ENCODE measurements around the gene PDGFC.
"Not testable (repeated sequence)": the region's sequence is repeated elsewhere in the genome, so short reads cannot be mapped to it uniquely, and the experiment has no call there.

PDGFC gene

DNA sequence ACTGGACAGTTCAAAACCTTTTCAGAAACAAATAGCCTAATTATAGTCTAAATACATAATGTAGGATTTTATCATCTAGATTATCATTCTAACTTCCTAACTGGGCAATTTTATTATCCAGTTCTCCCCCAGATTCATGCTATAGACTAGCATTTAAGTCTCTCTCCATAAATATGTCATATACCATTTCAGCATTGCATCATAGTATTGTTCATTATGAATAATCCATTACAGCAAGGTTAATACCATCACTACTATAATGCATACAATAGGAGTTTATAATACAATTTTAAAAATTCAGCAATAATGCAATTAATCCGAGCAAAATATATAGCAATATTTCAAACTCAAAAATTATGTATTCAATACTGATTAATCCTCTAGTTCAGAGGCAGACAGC is 77.4 kb downstream of the PDGFC start:
- DNase-seq, result no peak

DNA sequence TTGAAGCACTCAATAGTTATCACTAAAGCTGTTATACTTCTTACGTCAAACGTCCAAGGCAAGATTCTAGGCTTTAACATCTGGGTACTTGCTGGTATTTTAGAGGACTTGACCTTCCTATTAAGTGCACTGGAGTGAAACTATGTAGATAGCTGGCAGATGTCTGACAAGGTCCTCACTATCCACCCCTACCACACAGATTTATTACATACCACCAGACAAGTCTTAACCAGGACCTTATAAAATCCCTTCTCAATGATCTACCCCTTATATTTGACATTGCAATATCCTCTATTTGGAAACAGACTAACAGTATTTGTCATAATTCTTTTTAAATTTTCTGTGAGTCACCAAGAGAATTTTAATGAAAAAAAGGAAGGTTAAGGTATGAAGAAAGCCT is 78.8 kb downstream of the PDGFC start:
- no peak for DNase-seq

DNA sequence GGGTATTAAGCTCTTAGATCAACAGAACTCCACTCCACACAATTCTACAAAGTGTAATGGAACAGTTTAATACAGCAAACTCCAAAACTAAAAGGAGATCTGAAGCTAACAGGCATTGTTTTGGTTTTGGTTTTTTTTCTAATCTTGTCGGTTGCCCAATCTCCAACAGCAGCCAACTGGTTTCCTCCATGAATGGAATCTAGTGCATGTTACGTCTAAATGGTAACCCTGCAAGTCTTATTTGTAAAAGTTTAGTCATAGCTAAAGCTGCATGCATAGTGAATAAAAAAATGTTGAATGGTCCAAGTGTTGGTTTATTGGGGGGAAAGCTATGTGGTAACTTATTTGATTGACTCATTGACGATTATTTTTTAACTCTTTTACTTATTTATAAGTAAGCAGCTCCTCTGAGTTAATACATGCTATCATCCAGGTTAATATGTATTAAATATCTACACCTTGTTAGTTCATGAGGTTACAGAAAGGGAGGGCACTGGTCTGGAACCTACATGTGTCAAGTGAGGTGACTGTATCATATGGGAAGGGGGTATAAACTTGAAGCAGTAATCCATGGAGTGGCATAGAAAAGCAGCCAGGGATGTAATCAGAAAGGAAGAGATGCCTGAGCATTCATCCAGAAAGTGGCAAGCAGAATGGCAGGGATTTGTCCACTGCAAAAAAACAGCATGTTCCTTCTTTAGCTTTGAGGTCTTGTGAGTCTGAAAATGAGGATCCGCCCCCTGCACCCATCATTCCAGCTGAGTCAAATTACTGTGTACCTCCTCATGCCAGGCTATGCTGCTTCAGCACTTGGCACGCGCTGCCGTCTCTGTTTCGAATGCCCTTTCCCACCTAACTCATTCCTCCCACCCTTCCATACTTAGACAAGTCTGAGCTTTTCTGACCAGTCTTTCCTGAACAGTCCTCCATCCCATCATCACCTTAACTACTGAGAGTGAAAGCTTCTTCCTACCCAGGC is 81.7 kb downstream of the PDGFC start:
- DNase-seq, result no peak

DNA sequence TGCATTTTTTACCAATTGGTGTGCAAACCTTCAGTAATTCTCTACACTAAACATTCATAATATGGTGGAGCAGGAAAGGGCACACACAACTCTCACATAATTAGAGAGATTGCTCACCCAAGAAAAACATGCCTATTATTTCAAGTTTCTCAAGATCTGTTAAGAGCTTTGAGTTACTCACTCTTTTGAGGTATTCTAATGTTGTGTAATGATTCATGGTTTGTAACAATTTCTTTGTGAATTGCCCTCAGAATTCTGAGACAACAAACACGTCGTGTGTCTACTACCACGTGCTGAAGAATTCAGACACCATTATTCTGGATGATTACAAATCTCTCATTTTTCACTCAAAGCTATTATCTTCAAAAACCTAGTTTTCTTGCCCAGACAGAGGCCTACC is 82.8 kb downstream of the PDGFC start:
- no peak for DNase-seq

DNA sequence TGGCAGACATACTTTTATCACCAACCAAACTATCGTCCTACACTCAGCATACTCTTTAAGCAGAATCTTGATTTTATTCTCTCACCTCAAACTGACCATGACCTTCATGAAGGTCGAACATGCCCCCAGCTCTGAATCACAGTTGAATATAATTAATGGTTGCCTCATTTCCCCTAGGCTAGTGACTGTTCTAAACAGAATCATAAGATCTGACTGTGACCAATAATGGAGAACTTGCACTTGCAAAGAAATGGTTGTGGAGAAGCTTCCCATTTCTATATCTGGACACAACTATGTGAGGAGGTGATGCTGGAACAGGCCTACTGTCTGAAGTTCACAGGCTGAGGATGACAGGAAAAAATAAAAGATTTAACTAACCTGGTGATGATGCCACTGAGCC is 85.1 kb downstream of the PDGFC start:
- no peak for DNase-seq

DNA sequence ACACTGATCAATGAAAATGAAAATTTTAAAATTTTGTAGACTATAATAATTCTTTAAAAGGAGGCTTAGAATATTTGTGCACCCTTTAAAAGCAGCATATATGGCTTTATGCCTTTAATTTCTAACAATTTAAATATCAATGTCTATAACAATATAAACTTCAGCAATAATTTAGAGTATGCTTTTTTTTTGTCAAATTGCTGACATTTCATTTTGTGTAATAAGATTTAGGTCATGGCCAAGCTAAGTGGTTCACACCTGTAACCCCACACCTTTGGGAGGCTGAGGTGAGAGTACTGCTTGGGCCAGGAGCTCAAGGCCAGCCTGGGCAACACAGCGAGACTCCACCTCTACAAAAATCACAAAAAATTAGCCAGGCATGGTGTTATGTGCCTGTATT is 86.2 kb downstream of the PDGFC start:
- no peak for DNase-seq

DNA sequence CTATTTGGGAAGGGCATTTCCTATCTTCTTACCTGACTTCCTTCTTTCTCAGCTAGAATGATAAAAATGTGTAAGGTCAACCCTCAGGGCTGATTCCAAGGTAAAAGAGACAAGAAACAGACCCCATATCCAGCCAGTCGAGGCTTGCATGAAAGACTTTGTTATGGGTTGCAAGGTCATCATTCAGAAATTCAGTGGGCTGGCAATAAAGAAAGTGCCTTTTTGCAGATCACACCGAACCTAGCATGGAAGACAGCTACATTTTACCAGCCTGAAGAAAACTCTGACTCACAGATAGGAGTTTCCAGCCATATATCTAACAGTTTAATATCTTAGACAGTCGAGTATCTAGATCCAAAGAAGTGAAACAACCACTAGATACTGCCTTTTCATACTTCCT is 87.4 kb downstream of the PDGFC start:
- no peak for DNase-seq

DNA sequence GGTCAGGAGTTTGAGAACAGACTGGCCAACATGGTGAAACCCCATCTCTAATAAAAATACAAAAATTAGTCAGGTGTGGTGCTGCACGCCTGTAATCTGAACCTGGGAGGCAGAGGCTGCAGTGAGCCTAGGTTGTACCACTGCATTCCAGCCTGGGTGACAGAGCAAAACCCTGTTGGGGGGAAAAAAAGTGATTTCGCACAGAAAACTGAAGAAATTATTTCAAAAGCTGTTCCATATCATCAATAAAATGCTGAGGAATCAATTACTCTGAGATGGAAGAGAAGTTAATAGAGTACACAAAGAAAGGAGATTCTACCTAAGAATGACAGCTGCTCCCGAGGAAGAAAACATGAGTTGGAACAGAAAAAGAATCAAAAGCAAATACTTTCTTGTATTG is 95.9 kb downstream of the PDGFC start:
- DNase-seq, result no peak

DNA sequence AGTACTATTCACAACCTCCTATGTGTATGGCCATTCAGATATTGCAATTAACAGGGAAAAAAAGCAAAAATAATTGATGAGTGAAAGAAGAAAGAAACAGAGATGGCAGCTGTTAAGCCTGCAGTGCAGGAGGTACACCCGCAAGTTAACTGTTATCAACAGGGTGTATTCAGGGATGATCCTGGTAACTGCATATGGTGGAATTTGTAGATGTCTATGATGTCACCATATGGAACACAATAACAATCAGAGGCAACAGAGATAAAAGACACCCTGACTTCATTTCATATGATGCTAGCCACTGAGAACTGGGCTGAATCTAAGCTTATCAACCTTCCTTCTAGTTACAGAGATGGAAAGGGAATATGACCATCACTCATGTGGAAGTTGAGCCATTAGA is 96.5 kb downstream of the PDGFC start:
- DNase-seq, result no peak

DNA sequence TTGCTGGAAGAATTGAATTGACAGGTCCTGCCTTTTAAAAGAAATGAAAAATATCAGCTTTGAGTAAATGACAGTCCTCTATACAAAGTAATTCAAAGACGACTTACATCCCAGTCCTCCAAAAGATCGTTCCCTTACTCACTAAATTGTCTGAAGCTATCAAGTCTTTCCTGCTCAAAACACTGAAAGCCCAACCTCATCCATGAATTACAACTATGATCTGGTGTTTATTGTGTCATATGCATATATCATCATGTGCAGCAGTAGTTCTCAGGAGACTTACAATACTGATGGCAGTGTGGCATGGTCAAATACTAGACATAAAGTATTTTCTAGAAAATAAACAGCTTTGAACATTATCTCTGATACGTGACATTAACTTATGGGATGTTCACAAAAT is 97.8 kb downstream of the PDGFC start:
- no peak for DNase-seq

DNA sequence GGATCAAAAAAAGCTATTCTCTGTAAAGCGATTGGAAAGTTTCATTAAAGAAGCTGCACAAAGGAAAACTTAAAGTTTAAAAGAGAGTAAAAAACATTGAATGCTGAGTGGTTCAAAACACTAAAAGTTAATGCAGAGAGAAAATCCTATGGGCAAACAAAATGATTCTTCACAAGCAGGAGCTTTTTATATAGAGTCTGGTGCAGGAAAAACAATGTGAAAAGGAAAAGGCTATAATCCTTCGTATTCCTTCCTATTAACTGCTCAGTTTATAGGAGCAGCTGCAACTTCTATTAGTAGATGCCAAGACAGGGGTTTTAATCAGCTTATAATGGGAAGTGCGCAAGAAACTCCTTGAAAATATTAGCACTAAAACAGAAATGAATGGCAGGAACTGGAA is 100.7 kb downstream of the PDGFC start:
- DNase-seq, result no peak

DNA sequence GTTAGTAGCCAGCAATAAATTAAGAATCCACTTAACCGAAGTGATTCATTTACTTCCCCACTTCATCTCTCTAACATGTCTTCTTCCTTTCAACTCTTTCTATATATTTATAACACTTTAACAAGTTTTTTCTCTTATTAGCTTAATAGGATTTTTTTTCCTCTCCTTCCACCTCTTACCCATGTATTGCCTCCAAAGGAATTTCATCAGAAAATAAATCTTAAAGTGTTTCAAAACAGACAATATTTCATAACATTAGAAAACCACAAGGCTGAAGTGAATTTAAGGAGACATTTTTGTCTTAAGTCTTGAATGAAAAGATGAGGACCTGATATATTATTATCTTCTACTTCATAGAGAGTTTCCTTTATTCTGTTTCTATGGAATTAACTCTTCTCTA is 101.5 kb downstream of the PDGFC start:
- no peak for DNase-seq

DNA sequence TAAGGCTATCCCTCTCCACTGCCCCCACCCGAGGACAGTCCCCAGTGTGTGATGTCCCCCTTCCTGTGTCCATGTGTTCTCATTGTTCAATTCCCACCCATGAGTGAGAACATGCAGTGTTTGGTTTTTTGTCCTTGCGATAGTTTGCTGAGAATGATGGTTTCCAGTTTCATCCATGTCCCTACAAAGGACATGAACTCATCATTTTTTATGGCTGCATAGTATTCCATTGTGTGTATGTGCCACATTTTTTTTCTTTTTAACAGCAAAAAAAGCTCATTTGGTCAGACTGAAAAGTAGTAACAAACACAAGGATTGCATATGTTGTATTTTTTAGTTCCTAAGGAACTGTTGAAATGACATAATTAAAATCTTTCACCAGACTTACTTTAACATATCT is 105.5 kb downstream of the PDGFC start:
- not testable (repeated sequence) for DNase-seq

DNA sequence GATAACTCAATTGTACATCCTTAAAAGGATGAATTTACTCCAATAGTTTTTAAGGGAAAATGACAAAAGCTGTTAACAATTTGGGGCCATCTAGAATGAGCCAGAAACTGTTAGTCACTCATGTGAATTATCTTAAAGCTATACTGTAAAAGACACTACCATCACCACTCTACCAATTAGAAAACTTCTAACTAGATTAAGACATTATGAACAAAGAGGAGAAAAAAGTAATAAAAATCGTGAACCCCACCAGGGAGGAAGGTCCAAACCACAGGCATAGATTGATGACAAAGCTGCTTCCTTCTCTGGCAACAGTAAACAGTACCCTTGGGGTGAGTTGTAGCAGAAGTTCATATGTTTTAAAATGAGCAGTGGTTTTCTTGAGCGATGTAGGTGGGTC is 106.1 kb downstream of the PDGFC start:
- no peak for DNase-seq

DNA sequence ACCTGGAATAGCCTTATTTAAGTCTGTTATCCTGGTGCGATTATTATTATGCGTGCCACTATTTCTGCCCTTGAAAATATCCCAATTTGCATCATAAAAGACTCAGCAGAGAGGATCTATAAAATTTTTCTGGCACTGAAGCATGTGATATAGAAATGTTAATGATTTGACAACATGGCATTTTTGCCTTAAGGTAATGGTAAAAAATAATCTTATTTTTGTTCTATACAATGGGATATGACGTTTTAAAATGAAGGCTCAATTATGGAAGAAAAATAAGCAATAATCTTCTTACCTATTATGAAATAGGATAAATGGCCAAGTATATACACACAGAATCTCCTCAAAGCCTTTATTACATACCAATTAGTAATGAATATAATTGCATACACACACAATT is 113.5 kb downstream of the PDGFC start:
- DNase-seq, result no peak

DNA sequence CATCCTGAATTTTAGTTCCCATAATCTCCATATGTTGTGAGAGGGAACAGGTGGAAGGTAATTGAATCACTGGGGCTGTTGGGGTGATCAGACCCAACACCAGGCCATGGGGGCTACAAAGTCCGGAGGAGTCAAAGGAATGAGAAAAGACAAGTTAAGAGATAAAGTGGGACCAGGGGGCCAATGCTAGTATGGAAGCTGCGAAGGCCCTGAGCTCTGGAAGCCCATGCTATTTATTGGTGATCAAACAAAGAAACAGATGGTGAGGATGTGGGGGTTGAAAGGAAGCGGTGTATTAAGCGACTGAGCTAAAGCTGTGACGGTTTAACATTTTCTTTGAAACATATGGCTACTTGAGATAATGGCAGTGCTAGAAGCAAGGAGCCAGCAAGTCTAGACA is 132.8 kb downstream of the PDGFC start:
- DNase-seq, result no peak

DNA sequence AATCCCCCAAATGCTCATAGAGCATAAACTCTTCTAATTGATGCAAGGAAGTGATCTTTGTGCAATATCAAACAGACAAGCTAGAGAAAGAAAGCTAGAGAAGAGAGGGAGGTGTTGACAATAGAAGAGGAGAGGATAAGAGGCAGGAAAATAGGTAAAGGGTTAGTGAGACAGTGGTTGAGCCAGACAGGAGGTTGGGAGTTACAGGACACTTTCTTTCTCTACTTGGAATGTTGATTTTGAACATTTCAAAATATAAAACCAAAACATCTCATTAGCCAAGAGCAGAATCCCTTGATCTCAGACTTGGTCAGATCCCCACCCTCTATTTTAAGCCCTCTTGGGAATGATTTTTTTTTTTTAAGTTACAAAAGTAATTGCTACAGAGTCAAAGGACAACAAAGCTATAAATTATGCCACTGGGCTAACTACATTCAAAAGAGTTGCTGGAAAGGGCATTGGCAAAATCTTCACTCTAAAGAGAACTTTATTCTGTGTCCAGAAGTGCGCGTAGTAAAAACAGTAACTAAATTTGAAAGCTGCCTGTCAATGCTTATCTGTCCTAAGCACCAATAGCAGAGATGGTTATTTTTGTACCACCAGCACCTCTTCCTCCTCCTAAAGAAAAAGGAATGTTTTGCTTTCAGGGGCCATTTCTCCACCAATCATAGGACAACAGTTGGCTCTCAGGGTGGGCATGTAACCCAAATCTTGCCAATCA is 133.8 kb downstream of the PDGFC start:
- DNase-seq, result no peak

DNA sequence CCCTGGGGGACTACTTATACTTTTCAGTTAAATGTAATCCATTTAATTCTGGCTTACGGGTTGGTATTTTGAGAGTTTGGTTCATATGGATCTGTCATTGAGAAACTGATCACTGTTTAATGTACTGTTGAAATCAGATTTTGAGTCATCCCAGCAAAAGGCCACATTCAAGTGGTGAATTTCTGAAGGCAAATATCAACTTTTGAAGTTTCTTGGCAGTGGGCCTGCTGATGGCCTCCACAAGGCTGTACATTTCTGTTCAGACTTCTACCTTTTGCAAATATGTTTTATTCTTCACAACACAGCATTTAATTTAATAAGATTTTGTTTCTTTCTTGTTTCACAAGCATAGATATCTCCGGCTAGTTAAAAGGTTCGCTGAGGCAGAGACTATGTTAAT is 138.7 kb downstream of the PDGFC start:
- DNase-seq, result no peak

DNA sequence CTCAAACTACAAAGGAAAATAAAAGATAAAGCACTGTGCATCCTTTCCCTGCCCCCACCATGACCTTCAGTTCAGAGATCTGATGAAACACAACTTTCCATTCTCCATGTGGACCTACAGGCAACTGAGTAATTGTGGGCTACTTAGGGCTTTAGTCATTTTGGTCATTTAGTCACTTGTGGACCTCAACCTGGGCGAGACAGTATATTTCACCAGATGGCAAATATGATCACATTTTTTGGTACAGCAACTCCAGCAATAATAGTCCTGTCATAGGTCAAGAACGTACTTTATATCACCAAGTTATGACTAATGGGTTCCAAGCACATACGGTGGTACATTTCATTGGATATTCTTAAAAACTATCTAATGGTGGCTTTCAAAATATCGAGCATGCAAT is 141.2 kb downstream of the PDGFC start:
- peak; percentile 13 for DNase-seq

DNA sequence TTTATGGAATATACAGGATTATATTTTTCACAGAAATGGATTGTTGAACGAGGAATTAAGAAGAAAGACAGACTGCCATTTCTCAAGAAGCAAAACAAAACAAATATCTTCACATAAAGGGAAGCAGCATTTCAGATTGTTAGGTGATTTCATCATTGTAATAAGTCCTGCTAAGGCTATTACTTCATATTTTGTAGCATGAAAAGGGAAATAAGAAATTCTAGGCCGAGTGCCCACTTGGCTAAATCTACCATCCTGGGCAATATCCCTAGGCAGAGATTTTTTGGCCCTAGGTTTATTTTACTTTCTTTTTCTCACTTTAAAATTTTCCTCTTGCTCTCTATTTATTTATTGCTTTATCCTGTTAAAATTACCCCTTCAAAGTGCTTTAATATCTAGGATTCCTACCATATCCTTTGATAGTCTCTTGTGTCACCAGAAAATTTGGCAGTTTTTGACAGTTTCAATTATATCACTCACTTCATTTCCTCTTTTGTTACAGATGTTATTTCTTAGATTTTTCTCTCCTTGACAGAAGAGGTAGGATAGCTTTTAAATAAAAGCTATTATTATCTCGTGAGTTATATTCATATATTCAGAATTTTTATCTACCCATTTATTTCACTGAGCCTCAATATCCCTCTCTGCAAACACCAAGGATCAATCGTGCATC is 142.3 kb downstream of the PDGFC start:
- no peak for DNase-seq

DNA sequence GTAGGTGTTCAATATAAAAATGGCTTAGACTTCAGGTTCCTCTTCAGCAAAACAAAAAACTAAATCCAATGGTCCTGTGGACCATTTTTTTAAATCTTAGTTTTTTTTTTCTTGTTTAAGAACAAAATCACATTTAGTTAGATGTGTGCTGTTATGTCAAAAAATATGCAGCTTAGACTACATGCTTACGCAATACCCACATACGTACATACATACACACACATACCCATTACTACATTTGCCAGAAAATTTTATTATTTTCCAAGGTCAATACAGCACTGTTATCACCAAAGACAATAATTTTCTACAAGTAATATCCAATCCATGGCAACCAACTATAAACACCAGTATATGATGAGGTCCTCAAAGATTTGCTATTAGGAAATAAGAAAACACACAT is 144.1 kb downstream of the PDGFC start:
- no peak for DNase-seq

DNA sequence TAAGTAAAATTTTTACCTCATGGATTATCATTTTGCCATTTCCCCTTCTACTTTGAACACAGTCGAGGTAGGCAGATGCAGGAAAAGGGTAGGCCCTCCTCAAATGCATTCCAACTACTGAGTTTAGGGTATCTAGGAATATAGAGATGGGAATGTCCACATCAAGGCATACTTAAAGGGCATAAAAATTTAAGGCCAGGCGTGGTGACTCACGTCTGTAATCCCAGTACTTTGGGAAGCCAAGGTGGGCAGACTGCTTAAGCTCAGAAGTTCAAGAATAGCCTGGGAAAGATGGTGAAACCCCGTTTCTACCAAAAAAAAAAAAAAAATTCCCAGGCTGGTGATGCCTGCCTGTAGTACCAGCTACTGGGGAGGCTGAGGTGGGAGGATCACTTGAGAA is 146.5 kb downstream of the PDGFC start:
- DNase-seq, result no peak

DNA sequence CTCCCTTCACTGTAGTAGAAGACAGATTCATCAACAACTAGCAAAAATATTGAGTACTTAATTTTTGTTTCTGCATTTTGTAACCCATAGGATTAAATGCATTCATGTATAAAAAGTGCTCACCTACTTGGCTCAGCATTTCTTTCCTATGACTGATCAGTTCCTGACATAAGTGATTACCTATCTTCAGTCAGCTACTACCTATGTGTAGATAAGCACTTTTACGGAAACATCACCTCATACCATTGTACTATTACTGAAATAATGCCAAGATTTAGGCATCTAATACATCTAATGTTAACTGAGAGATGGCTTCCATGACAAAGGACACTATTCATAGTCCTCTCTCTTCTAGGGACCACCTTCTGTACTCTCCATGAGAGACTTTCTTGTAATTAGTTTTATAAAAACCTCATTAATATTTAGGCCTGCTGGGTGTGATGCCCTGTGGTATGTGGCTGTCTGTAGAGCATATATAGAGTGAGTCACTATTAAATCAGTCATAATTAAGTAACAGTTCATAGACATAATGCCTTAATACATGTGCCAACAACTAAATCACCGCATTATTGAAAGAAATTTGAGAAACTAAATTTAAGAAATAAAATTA is 147.0 kb downstream of the PDGFC start:
- DNase-seq, result no peak

Measured in T1000 (cell line).